GM18526 (cell line): ENCODE results near the gene GRID2.

Experiments
- POLR2A ChIP-seq: IDR thresholded peaks from 3 replicates; pipeline ENCODE4 v1.6.1; 2011; ENCODE audit not compliant: insufficient read length; ENCODE audit errors: extremely low read depth

Gene GRID2

DNA sequence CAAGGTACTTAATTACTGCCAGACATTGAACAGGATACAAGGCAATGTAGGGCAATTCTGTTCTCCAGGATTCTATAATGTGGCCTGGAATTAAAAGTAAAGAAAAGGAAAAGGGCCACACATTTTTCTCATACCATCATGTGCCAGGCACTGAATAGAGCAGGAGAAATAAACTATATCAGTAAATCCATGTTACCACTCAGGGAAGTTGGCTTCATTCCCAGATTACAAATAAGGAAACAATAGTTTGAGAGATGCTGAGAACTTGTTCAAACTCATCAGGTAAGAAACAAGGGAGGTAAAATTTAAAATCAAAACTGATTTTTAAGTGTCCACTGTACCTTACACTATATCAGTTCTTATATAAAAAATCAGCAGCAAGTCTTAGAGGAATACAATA is 879.8 kb downstream of the GRID2 start:
- no peak for TF ChIP-seq POLR2A

DNA sequence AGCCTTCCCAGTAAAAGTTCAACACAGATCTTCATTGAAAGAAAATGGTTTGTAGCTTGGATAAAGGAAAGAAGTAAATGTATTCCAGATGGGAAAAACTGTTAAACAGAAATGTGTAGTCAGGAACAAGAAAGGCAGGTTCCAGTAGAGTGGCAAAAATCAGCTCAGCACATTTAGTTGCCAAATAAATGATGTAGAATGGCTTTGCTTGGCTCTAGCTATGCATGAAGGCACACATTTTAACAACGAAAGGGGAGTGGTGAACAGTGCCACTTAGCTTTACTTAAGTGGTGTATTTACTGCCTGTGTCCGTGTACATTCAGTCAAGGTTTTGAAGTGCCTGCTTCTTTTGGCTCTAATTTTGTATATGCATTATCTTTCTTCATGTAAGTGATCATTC is 880.3 kb downstream of the GRID2 start:
- TF ChIP-seq POLR2A, result no peak

DNA sequence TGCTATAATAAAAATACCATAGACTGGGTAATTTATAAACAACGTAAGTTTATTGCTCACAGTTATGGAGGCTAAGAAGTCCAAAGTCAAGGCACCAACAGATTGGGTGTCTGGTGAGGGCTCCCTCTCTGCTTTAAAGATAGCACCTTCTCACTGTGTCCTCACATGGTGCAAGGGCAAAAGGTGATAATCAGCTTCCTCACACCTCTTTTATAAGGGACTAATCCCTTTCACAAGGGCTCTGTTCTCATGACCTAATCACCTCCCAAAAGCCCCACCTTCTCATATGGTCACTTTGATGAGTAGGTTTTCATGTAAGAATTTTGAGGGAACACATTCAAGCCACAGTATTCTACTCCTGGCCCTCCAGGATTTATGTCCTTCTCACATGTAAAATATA is 883.1 kb downstream of the GRID2 start:
- no peak for TF ChIP-seq POLR2A

DNA sequence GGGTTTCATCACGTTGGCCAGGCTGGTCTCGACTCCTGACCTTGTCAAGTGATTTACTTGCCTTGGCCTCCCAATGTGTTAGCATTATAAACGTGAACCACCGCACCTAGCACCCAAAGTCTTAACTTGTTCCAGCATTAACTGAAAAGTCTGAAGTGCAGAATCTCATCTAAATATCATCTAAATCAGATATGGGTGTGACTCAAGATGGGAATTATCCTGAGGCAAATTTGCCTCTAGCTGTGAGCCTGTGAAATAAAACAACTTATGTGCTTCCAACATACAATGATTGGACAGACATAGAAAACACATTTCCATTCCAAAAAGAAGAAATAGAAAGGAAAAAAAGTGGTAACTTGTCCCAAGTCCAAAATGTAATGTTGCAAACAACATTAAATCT is 883.7 kb downstream of the GRID2 start:
- no peak for TF ChIP-seq POLR2A

DNA sequence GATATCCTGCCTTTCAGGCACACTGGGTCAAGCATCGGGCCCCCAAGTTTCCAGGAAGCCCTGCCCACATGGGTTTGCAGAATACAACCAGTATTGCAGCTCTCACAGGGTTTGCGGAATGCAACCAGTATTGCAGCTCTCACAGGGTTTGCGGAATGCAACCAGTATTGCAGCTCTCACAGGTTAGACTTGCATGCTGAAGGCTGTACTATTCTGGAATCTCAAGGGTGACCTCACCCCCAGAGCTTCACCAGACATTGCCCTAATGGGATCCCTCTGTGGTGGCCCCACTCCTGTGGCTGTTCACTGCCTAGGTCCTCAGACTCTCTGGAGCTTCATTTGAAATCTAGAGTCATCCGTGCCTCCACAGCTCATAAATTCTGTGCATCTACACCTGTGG is 884.1 kb downstream of the GRID2 start:
- no peak for TF ChIP-seq POLR2A

DNA sequence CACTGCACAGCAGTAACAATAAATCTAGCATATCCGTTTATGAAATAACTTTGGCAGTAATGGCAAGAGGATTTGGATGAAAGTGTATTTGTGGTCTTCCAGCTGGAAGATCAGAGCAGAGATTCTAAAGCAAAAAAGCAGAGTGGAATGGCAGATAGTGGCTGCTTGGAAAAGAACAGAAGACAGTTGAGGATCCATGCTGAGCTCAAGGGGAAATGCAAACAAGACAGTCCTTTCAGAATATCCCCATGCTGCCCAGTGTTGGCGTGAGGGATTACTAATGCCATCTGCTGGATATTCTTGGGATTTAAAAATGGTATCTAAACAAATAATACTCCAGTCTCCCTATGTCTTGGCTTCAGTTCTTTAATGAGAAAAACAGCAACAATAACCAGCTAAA is 895.7 kb downstream of the GRID2 start:
- no peak for TF ChIP-seq POLR2A

DNA sequence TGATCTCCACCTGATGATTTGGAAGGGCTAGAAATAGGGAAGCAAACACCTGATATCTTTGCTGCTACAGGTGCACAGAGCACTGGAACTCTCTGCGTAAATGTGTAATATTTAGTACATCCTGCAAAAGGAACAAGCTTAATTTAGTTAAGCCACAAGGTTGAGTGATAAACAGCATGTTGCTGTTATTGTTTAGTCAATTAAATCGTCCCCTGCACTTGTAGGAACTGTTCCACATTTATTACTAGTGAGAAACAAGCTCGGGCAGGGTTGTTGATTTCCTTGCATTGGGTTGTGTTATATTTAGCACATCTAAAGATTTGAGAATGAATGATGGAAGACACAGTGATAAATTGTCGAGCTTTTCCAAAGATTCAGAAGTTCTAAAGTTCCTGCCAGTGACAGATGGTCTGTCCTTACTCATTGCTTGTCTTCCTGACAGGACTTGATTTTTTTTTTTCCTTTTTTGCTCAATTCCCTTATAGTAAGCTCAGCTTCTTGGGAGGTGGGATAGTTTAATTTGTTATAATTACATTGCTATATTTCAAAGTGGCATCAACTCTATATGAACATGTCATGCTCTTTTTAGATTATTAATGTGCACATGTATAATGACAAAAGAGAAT is 897.8 kb downstream of the GRID2 start:
- TF ChIP-seq POLR2A, result no peak

DNA sequence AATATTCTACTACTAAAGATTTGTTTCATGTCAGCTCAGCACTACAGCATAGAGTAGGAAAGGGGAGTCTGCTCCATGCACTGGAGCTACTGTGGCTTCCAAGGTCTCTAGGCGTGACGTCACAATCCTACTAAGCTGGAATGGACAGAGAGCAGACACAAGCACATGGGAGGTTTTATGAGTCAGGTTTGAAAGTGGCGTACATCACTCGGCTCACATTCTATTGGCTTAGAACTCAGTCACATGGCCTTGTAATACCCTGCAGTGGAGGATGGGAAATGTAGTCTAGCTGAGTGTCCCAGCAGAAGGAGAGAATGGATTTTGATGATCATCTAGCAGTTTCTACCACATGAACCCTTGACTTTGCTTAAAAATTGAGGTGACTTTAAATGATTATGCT is 899.9 kb downstream of the GRID2 start:
- TF ChIP-seq POLR2A, result no peak

DNA sequence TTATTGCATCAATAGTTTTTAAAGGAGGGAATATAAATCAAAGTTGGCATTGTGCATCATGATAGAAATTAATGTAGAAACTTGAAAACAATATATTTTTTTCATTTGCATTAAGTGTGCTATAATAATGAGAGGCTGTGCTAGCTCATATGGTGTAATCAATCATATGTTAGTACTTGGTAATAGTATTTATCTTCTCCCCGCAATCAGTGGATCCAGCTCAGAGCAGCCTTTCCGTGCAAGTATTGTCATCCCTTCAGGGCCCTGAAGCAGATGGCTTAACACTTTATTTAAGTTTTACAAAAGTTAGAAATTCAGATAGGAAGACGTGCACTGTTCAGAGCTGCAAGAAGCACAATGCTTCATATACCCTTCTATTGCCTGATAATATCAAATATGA is 908.5 kb downstream of the GRID2 start:
- TF ChIP-seq POLR2A, result no peak

DNA sequence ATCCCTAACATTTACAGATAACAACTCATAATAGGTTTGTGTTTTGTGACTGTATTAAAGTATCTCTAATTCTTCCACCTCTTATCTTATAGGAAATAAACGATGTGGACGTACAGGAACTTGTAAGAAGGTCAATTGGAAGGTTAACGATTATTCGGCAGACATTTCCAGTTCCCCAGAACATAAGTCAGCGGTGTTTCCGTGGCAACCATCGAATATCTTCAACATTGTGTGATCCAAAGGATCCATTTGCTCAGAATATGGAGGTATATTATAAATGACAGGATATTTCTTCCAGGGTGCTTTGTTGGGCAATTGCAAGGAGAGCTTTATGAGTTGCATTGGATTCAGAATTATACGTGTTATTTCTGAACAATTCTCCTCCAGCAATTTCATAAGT is 912.9 kb downstream of the GRID2 start:
- TF ChIP-seq POLR2A, result no peak

DNA sequence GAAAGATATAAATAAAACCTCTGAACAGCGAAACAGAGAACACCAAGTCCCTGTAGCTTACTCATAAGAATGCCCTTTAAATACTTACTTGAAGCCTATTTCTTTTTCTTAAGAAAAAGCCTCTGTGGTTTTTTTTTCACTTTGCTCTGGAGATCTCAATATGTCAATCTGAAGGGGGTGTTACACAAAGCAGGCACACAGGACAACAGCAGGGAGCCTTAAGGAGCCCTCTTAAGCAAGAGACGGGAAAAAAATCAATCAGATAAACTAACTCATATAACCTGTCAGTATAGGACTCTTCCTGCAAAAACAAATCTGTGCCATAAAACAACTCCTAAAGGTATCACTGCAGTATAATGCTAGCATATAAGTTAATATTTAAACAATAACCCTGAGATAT is 913.7 kb downstream of the GRID2 start:
- no peak for TF ChIP-seq POLR2A

DNA sequence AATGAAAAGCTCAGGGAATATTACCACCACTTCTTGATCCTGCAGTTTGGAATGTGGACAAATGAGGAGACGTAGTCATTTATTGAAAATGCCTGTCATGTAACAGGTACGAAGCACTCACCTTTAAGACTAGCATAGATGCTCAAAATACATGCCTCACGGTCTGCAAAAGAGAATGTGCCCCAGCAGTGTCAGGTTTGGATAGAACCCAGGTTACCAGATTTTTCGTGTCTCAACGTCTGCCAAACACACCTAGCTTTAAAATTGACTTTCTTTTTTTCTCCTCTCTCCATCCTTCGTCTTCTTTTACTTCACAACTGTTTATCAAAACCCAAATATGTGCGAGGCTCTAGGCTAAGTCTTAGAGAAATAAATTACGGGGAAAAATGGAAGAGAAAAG is 918.0 kb downstream of the GRID2 start:
- TF ChIP-seq POLR2A, result no peak

DNA sequence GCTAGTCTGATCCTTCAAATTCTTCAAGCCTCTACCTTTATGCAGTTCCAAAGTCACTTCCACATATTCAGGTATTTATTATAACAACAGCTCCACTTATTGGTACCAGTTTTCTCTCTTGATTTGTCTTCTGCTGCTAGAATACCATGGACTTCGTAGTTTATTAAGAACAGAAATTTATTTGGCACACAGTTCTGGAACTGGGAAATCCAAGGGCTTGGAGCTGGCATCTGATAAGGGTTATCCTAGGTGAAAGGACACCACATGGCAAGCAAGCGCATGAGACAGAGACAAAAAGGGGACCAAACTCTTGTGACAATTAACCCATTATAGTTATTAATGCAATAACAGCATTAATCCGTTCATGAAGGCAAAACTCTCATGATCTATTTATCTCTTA is 924.3 kb downstream of the GRID2 start:
- no peak for TF ChIP-seq POLR2A

DNA sequence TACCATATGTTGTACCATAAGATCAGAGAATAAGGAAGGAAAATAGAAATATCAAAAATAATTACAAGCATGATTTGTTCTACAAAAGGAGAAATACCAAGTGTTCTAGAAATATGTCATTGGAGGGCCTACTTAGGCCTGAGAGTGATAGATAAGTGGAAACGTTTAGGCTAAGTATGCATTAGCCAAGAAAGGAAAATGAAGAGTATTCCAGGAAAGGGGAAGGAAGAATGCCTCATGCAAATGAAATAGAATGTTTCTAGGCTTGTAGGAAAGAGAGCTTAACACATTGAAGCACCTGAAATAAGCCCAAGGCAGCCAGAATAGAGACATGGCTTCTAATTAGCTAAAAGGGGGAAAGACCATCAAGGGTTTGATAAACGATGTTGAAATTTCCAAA is 929.1 kb downstream of the GRID2 start:
- no peak for TF ChIP-seq POLR2A

DNA sequence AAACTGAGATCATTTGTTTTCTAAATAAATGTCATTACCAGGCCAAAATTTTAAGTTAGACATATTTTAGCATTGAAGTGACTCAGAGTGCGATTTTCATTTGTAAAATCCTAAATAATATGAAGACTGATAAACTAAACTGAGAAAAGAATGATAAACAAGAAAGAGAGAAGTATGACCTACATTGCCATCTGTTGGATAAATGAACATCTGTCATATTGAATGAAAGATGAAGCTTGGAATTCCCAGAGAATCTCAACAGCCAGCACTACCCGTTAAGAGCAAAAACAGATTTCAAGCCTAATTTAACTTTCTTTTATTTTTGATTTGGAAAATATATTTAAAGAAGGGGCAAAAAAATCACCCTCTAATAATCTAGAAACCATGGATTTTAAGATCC is 933.8 kb downstream of the GRID2 start:
- TF ChIP-seq POLR2A, result no peak

DNA sequence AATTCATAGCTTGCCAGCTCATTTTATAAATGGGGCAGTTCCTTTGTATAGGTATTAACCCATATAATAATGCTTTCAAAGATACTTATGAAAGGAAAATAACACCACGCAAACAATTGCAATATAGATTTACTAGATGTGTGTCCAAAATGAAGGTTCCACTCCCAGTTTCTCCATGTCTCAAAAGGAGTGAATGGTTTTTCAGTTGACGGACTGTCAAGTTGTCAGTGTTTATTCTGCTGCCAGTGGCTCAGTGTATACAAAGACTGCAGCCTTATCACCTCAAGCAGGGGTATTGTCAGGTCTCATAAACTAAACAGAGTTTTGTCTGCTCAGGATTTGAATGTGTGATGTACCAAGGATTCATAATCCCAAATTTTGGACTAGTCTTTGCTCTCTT is 939.5 kb downstream of the GRID2 start:
- TF ChIP-seq POLR2A, result no peak

DNA sequence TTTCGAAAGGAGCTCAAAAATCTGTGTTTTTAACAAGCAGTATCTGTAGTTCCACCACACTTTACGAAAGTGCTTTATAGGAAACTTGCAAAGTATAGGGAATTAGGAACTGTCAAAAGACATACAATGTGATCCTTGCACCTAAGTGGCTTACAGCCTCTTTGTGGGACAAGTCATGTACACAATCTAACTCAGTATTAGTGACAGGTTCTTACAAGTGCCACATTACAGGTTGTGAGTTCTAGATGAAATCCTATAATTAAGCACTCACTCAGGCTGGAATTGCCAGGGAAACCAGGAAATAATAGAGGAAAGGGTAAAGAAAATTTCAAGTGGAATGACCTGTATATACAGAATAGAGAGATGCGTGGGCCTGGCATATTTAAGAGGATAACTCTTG is 957.4 kb downstream of the GRID2 start:
- no peak for TF ChIP-seq POLR2A

DNA sequence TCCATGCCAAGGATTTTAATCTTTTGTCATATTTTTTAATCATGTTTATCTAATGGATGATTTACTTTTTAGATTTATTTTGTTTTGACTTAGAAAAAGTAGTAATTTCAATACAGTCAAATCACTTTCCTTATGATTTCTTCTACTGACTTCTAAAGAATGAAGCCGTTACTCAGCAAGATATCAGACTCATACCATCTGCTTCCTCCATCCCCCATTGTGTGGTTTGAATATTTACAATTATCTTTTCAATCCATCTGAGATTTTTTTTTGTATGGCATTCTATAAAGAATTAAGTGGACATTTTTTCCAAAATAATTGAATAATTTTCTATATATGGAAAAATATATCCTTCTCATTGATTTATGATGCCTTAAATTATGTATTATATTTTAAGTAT is 959.4 kb downstream of the GRID2 start:
- TF ChIP-seq POLR2A, result no peak
